Measurements from ENCODE around the gene MAGI2.

Gene MAGI2

DNA sequence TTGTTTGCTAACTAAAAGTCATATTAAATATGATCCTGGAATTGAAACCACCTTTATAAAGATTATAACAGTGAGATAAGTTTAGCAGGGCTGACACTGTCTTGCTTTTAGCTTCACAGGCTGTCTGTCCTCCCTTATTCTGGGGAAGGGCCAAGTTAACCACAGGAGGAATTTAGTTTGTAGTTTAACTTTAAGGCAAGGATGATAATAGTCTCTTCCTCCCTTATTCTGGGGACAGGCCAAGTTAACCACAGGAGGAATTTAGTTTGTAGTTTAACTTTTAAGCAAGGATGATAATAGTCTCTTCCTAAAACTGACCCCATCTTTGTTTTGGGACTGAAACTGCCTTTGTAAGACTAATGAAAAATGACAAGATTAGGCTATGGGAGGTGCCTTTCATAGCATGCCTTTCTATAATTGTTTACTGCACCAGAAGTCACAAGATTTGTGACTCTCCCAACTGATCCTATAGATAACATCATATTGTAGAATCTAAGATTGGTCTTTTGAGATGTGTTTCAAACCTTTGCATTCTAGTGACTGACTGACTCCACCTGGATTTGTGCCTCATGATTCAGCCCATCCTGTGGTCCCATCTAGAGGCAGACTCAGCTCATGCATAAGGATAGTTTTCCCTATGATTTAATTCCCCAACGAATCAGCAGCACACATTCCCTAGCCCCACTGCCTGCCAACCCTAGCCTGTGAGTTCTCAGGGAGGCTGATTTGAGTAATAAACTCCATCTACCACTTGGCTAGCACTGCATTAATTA, 212.0 kb downstream of the MAGI2 start:
- DNase-seq: no peak

GRCh38 chr7:79240413-79240812, 213.1 kb downstream of the MAGI2 start:
- DNase-seq: no peak

GRCh38 chr7:79236352-79237028, 217.0 kb downstream of the MAGI2 start:
- DNase-seq: no peak

GRCh38 chr7:79227044-79227443, 226.4 kb downstream of the MAGI2 start:
- no peak for DNase-seq

DNA sequence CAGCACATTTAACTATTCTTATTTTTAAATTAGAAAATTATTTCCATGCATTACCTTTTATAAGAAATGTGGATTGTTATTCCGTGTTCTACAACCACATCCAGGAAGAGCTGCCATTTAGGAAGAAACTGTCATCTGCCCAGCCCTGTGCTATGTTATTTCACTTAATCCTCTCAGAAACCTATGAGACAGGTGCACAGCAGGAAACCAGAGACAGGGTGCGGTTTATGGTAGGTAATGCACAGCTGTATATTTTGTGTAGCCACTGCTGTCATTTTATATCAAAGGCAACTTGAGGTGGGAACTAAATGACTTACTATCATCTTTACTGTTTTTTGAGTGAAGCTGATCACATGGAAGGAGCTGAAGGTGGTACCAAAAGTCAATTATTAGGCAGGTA, 232.3 kb downstream of the MAGI2 start:
- no peak for DNase-seq

DNA sequence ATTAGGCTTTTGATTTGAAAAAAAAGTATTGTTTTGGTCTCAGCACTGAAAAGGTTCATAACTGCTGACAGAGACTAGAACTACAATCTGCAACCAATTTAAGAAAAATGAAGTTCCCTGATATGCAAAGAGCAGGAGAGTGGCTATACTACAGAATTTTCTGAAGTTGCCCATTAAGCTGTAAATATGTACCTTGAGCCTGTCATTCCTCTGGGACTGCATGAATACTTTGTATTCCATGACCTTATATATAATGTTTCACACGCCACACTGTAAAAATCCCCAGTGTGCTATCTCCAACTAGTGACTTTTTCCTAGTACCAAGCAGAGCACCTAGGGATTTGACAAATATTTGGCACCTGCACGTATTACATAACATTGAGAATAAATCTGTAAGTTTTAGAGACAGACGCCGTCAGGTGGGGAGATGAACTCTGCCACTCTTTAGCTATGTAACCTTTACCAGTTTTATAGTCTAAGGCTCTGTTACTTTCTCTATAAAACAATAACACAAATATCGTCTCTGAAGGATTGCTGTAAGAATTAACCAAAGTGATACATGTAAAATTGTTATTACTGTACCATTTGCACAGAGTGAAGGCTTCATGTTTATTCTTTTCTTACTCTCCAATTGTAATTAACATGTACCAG, 235.4 kb downstream of the MAGI2 start:
- DNase-seq: no peak

- DNase-seq: no peak
Observed at GRCh38 chr7:79217468-79217867, 236.0 kb downstream of the MAGI2 start.

DNA sequence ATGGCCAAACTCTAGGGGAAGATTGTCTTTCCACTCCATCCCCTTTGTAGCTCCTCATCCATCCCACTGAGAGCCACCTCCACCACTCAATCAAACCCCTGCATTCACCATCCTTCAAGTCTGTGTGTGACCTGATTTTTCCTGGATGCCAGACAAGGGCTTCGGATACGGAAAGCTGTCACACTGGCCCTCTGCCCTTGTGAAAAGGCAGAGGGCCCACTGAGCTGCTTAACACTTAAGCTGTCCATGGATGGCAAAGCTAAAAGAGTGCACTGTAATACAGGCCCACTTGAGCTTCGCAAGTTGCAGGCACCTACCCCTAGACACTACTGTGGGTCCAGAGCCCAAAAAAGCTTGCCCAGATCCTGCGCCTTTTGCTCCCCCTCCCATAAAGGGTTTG, 237.2 kb downstream of the MAGI2 start:
- DNase-seq: no peak

DNA sequence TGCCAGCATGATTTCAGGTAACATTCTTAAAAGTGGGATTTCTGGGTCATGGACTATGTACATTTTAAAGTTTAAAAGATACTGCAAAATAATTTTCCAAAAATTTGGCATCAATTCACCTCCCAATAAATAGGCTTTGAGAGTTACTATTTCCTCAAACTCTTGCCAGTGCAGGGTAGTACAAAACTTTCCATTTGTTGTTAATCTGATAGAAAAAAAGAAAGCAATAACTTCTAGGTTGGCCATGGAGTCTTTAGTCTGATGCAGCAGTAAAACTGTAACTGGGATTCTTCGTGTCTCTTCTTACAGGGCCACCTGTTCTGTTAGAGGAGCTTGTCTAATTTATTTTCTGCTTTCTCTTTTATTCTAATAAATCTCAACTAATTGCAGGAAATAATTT, 241.1 kb downstream of the MAGI2 start:
- DNase-seq: no peak

- DNase-seq: no peak
Observed at GRCh38 chr7:79211724-79212123, 241.7 kb downstream of the MAGI2 start.

DNA sequence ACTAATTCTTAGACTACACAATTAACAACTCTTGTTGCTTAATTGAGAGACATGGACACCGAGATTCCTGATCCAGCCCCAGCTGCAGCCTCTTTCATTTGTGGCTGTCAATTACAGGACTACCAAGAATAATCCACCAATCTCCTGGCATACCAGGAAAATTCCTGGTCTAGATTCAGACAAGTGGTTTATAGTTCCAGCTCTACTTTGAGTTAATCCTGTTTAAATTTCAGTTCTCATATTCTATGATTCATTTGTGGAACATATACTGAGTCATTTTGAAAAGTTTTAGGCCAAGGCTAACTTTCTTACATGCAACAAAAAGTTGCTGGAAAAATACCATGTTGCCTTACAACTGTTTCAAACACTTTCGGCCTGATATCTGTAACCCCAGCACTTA, 253.5 kb downstream of the MAGI2 start:
- DNase-seq: no peak

- DNase-seq: no peak
Observed at GRCh38 chr7:79199266-79199665, 254.2 kb downstream of the MAGI2 start.

GRCh38 chr7:79185605-79186004, 267.9 kb downstream of the MAGI2 start:
- DNase-seq: no peak

DNA sequence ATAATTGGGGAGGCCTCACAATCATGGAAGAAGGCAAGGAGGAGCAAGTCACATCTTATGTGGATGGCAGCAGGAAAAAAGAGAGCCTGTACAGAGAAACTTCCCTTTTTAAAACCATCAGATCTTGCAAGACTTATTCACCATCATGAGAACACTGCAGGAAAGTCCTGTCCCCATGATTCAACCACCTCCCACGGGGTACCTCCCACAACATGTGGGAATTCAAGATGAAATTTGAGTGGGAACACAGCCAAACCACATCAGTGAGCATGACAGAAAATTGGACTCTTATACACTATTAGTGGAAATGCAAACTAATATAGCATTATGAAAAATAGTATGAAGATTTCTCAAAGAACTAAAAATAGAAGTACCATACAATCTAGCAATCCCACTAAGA, 271.2 kb downstream of the MAGI2 start:
- DNase-seq: no peak

- no peak for DNase-seq
Observed at GRCh38 chr7:79180533-79180932, 272.9 kb downstream of the MAGI2 start.

DNA sequence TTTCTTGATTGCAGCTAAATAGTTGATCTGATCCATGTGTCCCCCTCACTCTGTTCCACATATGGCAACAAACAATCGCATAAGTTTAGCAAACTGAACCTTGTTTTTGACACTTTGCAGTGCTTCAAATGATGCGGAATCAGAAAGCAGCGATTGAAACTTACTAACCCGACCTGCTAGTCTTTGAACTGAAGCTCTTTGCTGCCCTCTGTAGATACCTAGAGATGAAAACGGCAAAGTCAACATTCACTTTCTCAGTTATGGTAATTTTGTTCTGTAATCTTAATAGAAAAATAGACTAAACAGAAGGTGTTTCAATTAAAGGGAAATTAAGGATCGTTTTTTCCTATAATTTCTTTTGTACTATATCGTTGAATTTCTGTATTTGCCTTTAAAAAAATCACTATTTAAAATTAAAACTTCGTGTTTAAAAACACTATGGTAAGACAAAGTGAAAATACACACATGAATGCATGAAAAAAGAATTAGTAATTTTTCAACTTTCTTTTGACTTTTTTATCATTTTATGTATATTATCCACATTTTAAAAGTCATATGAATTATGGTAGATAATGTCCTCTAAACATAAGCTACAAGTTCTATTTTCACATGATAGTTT, 276.5 kb downstream of the MAGI2 start:
- no peak for DNase-seq

DNA sequence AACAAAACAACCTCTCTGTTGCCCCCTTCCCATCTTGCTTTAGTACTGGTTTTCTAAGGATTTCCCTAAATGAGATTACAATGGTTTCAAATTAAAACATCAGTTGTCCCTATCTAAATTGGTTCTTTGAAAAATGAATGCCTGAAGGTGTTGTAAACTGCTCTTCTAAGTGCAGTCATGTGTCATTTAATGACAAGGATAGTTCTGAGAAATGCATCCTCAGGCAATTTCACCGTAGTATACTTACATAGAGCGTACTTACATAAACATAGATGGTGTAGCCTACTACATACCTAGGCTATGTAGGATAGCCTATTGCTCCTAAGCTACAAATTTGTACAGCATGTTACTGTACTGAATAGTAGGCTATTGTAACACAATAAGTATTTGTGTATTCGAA, 278.1 kb downstream of the MAGI2 start:
- no peak for DNase-seq

DNA sequence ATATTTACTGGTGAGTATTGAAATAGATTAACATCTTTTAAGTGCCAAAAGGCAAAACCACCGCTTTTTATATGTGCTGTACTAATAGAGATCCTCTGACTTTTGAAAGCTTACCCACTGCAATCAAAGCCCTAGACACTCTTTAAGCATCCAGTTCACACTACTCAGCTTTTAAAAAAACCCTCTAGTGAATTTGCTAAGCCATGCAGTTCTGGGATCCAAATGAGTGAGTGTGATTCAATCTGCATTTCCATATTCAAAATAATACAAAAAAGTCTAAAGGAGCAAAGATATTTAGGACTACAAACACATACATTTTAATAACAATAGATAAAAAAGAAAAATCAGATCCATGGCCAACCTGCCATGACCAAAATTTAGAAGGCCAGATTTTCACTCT, 288.2 kb downstream of the MAGI2 start:
- DNase-seq: no peak

- DNase-seq: no peak
Observed at GRCh38 chr7:79159040-79159664, 294.3 kb downstream of the MAGI2 start.

- no peak for DNase-seq
Observed at GRCh38 chr7:79157281-79157680, 296.2 kb downstream of the MAGI2 start.

DNA sequence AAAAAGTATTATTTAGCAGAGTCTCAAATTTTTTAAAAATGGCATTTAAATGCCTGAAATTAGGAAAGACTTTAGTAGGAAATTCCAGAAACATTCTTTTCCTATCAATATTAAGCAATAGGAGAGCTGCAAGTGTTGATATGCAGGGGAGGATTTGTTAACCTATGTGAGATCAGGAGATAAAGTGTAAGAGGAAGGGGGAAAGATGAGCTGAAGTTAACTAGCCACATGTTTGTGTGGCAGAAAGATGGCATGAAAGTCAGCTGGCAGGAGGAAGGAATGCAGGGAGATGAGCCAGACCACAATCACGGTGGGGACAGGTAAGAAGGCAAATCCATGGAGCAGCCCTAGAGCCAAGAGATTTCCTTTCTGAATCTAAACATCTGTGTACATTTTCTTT, 303.6 kb downstream of the MAGI2 start:
- no peak for DNase-seq

DNA sequence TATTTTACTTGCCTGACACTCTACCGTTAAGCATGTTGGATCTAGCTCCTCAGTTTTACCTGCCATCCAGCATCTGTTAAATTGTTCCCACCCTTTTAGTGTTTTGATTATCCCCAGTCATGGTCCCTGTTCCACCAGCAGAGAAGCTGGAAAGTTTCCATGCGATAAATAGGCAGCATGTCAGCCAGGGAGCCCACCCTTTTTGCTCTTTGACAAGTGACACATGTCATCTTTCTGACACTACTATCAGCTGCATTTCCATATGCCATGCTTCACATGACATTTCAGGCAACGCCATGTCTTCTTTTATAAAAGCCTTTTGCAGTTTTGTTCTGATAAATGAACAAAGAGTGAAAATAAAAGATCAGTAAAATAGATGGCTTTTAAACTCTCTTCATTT, 310.8 kb downstream of the MAGI2 start:
- no peak for DNase-seq

GRCh38 chr7:79141252-79141651, 312.2 kb downstream of the MAGI2 start:
- DNase-seq: no peak

Data from activated CD8-positive, alpha-beta memory T cell treated with anti-CD3 and anti-CD28 coated beads, Interleukin-2, amount 50 U/mL, for 4 hours (primary cell).